ENCODE data around the gene TTC13.

TTC13 gene

DNA sequence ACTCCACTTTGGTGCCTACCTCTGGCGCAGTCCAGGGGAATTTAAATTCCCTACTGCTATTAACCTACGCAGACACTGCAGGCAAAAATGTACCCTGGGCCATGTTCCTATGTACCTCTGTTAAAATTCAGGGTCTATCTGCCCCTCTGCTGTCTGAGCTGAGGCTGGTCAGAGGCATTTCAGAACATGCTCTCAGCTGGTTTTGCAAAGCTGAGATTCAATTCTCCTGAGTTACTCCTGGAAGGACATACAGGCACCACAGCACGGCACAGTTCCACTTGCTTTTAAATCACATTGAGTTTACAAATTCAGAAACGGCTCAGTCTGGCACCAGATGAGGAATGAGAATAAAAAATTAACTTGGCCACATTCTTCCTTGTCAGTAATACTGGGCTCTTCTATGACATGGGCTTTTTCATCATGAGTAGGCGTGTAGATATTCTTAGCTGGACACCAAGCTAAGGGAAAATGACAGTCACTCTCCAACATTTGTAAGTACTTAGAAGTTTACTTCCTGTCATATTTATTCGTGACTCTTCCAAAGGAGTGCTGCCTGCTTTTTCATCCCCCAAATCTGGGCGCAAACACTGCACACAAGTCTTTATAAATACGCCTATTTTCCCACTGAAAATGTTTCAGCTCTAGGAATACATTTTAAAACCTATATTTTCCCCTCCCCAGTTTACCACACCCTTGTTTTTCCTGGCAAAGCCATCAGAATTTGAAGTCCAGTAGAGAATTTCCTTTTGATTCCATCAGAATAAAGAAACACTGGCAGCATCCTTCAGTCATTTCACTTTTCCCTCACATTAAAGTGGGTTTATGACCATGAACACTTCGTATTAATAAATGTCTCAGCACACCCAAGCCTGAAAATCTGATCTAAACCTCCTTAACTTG, 112.2 kb downstream of the TTC13 start:
- TF ChIP-seq, protein P1, sequence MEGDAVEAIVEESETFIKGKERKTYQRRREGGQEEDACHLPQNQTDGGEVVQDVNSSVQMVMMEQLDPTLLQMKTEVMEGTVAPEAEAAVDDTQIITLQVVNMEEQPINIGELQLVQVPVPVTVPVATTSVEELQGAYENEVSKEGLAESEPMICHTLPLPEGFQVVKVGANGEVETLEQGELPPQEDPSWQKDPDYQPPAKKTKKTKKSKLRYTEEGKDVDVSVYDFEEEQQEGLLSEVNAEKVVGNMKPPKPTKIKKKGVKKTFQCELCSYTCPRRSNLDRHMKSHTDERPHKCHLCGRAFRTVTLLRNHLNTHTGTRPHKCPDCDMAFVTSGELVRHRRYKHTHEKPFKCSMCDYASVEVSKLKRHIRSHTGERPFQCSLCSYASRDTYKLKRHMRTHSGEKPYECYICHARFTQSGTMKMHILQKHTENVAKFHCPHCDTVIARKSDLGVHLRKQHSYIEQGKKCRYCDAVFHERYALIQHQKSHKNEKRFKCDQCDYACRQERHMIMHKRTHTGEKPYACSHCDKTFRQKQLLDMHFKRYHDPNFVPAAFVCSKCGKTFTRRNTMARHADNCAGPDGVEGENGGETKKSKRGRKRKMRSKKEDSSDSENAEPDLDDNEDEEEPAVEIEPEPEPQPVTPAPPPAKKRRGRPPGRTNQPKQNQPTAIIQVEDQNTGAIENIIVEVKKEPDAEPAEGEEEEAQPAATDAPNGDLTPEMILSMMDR (IDR thresholded peaks at IDR 0.05; ENCODE audit: low read depth, low read length) = no peak
- peak overlapping the region; percentile 74 to 81 for H3K4me3 ChIP-seq (replicated peaks in 1 of 2; ENCODE audit: low read depth in 2 of 2, low read length in 2 of 2)
- DNase-seq (ENCODE audit: low read depth in 2 of 2) = peak; percentile 55

DNA sequence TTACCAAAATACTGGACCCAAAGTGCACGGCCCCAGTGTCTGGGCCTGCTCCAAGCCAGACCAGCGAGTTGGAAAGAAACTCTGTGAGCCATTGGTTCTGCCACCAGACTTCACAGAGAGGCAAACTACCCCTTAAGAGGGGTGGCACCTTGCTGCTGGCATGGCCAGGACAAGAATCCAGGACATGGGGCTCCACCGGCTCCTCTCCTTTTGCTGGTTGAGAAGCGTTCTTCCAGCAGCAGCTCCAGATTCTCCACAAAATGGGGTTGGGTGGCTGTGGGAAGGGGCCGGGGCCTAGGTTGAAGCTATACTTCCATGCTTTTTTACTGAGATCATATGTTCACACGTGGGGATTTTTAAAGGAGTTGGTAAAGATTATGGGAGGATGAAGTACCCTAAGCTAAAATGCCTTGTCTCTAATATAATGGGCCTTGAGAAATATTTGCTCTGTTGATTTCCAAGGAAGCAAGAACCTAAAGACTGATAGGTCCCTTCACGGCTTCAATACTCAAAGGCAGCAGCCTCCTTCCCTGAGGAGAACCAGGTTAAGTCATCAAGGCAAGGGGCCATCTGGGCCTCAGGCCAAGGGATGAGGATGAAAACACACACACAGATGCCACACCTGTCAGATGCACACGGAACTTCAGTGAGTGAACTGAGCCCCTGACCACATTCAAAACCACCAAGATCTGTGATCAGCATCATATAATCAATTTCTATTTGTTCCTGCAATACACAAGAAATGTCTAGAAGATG, 113.4 kb downstream of the TTC13 start:
- TF ChIP-seq, protein P1 (IDR thresholded peaks at IDR 0.05; ENCODE audit: low read depth, low read length) = no peak
- no peak for DNase-seq (ENCODE audit: low read depth in 2 of 2)
- H3K4me3 ChIP-seq (replicated peaks in 1 of 2; ENCODE audit: low read depth in 2 of 2, low read length in 2 of 2) = peak overlapping the region in 1 of 2 donors; percentile 74

DNA sequence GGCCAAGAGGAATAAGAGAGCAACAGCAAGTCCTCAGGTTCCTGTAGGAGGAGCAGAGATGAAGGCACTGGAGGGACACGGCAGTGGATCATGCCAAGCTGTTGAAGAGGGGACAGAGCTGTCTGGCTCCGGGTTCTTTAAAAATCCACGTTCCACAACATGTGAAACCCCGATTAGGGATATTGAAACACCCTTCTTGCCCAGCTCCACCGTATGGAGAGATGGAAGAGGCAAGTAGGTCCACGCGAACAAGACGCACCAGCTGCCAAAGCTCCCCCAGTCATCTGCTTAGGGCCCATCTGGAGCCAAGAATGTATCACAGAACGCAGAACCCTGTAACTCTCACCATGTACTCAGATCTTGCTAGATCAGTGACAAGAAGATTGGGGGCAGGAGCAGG, 114.2 kb downstream of the TTC13 start:
- TF ChIP-seq, protein P1 (IDR thresholded peaks at IDR 0.05; ENCODE audit: low read depth, low read length) = no peak
- no peak overlapping the region for H3K4me3 ChIP-seq (replicated peaks in 1 of 2; ENCODE audit: low read depth in 2 of 2, low read length in 2 of 2)
- DNase-seq (ENCODE audit: low read depth in 2 of 2) = peak in 1 of 2 donors; percentile 39

DNA sequence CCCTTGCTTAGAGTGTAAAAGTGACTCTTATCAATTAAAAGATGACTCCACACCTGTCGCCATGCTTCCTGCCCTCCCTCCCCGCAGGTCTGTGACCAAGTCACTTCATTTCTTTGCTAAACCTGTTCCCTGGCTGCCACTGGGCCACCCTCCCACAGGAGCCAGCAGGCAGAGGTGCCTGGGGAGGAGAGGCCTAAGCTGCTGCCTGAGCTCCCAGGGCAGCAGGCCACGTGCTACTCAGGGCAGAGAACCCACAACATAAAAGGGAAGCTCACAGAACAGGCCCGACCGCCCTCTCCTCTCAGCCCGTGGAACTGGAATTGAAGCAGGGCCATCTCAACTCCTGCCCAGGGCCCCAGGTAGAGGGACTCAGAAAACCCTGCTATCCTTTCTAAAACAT, 115.2 kb downstream of the TTC13 start:
- TF ChIP-seq, protein P1 (IDR thresholded peaks at IDR 0.05; ENCODE audit: low read depth, low read length) = no peak
- no peak for DNase-seq (ENCODE audit: low read depth in 2 of 2)
- H3K4me3 ChIP-seq (replicated peaks in 1 of 2; ENCODE audit: low read depth in 2 of 2, low read length in 2 of 2) = no peak overlapping the region

DNA sequence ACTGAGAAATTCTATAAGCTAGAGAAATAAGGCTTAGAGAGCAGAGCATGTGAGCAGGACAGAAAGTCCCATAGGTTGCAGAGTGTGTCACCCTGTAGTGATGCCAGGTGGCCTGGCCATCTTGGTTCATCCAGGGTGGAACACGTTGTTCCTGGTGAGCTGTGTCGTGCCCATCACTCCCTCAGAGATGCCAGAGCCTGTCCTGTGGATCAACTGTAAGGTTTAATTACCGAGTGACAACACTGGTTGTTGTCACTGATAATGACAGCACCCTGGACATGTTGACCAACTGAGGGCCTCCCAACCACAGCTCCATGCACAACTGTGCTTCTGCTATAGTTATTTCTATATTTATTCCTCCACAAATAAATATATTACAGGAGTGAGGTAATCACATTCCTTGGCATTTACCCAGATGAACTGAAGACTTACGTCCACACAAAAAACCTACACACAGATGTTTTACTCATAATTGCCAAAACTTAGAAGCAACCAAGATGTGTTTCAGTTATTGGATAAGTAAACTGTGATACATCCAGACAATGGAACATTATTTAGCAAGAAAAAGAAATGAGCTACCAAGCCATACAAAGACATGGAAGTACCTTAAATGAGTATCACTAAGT, 116.6 kb downstream of the TTC13 start:
- TF ChIP-seq, protein P1 (IDR thresholded peaks at IDR 0.05; ENCODE audit: low read depth, low read length) = no peak
- no peak overlapping the region for H3K4me3 ChIP-seq (replicated peaks in 1 of 2; ENCODE audit: low read depth in 2 of 2, low read length in 2 of 2)
- peak; percentile 51 to 93 for DNase-seq (ENCODE audit: low read depth in 2 of 2)

DNA sequence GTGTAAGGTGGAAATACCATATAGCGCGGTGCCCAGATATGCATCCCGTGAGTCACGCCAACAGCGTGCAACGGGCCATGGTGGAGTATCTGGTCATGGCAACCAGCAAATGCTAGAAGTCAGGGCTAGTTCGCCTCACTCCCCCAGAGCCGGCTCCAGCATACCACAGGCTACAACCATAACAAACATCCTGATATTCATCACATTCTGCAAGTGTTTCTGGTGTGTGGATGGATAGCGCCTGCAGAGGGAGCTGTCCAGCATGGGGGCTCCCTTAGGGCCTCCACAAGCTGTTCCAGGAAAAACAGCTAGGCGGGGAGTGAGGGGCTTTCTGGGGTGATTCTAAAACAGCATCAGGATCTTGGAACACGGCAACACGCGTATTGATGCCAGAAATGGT, 117.2 kb downstream of the TTC13 start:
- TF ChIP-seq, protein P1 (IDR thresholded peaks at IDR 0.05; ENCODE audit: low read depth, low read length) = peak; percentile 19

More for the DNA sequence above, 117.2 kb downstream of the TTC13 start:
- DNase-seq (ENCODE audit: low read depth in 2 of 2) = no peak
- H3K4me3 ChIP-seq (replicated peaks in 1 of 2; ENCODE audit: low read depth in 2 of 2, low read length in 2 of 2) = no peak overlapping the region

Data from cardiac fibroblast (primary cell).